GM18526 (cell line): ENCODE data around the gene LIN7A.

Experiments used
- POLR2A ChIP-seq: IDR thresholded peaks from 3 replicates; pipeline ENCODE4 v1.6.1; 2011; ENCODE audit not compliant: insufficient read length; ENCODE audit errors: extremely low read depth

Gene LIN7A

DNA sequence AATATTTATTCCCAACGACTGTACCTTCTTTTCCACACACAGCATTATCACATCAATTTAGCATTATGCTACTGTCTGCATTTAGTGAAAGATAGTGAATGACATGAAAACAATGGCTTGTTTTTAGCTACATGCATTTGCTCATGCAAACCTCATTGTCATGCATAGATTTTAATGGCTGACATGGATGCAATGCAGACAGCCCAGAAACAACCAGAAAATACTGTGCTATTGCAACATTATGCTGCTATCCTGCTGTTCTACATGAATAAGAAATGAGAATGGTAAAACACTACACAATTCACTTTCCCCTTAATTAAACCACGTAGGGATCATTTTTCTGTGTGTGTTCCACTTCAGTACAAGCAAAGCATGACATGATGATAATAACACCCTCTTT is 90.8 kb downstream of the LIN7A start:
- TF ChIP-seq POLR2A, result no peak

DNA sequence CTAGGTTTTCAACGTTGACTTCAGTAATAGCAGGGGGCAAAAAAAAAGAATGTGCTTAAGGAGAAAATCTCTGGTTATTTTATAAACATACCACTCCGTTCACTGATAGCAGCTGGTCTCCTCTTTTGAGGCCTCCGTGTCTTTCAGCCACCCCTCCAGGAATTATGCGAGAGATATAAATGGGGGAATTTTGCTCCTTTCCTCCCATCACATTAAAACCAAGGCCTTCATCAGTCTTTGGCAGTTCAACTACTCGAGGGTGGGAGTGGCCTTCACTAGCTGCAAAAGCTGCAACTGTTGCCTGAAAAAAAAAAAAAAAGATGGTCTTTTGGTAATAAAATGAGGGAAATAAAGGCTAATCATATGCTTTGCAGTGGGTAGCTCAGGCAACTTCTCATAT is 92.1 kb downstream of the LIN7A start:
- no peak for TF ChIP-seq POLR2A

DNA sequence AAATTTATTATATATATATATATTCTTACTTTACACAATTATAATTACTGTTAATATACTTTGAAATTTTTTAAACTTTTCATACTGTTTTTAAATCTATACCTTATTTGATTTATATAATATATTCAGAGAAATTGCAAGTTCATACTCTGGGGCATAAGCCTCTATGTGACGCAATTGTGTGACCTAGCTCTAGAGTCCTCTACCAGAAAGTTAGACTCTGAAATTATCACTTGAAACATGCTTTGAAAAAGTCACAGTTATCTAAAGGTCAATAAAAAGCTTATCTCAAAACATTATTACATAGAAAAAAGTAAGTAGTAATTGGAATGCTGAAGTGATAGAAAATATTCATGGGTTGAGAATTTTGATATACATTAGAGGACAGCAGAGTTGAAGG is 93.8 kb downstream of the LIN7A start:
- no peak for TF ChIP-seq POLR2A

DNA sequence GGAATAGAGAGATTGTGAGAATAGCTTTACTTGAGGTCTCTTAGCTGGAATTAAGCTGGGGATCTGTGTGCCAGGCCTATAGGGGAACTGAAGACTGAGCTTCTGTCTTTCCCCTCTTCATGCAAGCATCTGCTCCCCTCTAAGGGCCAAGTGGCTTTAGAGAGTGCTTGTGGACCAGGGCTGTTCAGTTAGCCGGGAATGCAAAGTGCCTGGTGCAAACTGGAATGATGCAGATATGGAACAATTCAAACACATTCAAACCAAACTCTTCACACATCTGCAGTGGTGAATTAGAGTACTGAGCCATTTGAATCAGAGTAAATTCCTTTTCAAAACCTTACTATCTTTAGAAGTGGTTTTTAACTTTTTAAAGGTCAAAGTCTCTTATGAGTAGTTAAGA is 99.0 kb downstream of the LIN7A start:
- TF ChIP-seq POLR2A, result no peak

DNA sequence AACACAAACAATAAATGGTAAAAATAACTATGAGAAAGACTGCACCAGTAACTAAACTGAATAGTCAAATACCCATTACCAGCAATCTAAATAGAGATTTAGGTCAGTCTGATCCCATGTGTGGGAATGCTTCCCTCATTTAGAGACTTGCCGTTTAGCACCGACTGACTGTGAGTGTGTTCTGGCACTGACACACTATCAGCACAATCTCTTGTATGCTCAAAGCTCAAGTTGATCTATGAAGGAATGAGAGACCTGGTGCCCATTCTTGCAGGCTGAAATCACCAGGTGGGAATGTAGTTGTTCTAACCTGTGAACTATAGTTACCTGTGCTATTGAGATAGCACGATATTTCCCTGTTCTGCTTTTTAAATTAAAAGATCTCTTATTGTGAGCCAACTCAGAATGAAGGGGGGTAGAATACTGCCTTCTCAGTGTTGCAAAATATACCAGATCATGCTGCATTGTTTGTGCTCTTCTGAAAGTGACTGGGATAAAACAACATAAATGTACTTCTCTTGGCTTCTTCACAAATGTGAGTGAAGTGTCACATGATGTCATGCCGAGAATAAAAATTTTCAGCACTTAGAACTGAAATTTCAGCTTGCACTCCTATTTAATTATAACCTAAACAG is 99.6 kb downstream of the LIN7A start:
- no peak for TF ChIP-seq POLR2A

DNA sequence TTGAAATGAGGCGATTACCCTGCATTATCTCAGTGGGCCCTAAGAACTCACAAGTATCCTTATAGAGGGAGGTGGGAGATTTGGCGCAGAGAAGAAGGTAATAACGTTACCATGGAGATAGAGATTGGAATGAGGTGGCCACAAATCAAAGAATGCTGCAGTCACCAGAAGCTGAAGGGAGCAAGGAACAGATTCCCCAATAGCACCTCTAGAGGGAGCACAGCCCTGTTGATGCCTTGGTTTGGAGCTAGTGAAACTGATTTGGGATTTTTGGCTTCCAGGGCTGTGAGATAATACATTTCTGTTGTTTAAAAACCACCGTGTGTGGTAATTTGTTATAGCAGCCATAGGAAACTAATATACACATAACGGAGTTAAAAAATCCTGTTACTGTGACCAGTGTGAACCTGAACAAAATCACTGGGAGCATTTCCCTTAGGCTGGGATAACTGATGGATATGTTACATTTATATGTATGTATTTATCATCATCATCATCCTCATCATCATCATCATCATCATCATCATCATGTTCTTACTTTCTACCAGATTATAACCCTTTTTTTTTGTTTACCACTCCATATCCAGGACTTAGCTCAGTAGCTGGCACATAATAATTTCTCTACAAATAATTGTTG is 100.3 kb downstream of the LIN7A start:
- no peak for TF ChIP-seq POLR2A

DNA sequence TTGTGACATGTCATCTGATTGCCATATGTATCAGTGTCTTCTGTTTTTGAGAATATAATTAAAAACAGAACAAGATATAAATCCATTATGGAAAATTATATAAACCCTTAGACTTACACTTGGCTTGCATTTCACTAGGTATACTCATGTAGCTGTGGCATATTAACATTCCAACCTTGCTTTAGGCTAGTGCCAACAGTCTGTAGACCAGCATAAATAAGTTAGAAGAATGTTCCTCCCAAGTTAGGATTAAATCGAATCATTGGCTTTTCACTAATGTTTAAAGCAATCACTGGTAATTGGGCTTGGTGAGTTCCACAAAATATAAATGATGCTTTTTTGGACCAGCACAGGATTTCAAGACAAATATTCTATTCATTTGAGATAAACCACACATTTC is 103.0 kb downstream of the LIN7A start:
- no peak for TF ChIP-seq POLR2A

DNA sequence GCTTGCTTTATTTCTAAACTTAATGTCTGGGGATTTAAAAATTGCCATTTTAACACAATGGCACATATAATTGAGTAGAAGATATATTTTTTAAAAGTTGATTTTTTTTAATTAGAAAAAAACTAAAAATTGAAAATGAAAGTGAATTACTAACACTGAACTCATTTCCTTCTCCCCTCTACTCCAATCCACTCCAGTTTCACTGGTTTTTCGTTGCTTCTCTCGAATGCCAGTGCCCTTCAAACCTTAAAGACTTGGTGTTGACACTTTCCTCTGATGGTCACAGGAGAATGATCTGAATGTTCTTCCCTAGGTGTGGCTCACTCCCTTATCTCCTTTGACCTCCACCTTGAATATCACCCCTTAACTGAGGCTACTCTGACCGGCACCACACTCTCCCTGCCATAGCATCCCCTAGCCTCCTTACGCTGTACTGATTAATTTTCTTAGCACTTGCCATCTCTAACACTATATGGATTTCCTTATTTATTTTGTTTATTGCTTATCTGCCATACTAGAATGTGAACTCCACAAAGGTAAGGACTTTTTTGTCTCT is 107.1 kb downstream of the LIN7A start:
- no peak for TF ChIP-seq POLR2A

DNA sequence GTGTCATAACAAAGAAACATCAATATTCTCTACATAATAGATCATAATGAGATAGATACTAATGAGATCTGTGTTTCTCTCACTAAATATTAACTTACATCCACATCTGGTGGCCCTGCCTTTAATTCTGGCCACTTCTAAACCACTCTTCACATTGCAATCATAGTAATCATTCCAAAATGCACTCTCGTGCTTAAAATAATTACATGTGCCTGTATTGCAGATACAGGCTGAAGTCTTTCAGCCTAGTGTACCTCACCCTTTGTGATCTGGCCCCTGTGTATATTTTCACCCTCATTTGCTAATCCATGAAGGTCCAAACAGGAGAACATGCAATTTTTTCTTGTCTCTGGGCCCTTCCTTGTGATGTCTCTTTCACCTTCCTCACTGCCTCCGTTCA is 108.0 kb downstream of the LIN7A start:
- TF ChIP-seq POLR2A, result no peak

DNA sequence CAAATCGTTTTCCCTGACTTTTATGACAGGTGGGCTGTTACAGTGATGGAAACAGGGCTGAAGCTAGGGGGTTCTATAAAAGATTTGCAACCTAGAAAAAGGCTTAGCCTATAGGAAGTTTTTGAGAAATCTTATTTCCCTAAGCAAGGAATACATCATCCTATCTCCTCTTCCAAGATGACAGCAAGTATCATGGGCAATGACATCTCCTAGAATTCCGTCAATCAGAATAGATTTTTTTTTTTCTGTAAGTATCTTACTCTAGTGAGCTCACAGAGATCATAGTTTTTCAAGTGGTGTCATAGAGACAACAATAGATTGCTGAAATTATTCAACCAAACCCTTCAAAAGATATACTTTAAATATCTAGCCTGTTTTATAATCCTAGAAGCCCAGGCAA is 112.2 kb downstream of the LIN7A start:
- TF ChIP-seq POLR2A, result no peak

DNA sequence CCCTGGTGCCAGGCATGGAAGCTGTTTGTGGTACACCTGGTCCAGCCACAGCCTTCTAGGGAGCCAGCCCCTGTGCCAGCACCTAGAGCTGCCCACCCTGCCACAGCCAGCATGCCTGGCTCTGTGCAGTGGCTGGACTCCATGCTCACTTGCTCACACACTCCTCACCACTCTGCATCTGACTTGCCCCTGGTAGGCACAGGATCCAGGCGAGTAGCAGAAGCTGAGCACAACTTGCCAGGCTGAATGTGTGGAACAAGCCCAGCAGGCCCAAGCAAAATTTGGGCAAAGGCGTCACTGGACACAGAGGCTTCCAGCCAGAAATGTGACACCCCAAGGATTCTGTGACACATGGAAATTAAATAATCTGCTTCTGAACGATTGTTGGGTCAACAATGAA is 114.3 kb downstream of the LIN7A start:
- no peak for TF ChIP-seq POLR2A

DNA sequence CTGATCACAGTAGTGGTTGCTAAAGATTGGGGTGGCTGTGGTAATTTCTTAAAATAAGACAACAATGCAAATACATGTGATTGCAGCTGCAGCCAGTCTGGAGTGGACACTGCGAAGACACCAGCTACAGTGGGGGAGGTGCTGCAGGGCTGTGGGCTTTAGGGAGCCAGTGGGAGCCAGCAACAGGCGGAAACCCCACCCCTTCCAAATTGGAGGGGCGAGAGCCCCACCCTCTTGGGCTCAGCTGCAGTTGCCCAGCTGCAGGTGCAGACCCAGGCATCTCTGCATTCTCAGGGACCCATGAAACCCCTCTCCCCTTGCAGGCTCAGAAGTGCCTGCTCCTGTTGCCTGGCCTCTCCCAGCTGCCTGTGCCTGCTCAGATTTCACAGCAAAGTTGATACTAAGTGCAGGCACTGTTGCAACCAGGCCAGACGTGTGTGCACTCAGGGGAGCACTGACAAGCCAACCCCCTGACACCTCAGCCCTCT is 116.2 kb downstream of the LIN7A start:
- no peak for TF ChIP-seq POLR2A

DNA sequence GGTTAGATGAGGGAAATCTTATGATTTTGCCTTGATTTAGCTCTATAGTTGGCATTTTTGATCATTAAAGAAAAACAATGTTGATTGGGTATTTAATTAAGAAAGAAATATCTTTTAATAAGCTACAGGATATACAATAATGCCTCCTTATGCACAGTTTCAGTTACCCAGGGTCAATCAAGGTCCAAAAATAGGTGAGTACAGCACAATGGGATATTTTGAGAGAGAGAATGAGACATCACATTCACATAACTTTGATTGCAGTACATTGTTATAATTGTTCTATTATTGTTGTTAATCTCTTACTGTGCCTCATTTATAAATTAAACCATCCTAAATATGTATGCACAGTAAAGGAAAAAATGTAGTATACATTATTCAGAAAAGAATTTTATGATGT is 118.9 kb downstream of the LIN7A start:
- no peak for TF ChIP-seq POLR2A

DNA sequence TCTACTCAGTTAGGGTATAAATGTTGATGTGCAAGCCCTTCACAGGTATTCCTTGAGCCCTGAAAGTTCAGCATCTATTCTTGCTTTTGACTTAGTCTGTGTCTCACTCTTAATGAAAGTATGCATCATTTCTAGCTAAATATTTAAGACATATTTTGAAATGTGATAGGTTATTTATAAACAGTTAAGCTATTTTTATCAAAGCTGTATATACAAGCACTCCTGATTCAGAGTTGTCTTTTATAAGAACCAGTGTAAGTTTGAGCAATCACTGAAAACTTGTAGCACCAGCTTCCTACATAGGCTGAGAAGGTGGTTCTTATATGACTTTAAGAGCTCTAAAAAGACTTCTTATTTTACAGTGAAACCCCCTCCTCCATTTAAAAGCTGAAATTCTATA is 122.4 kb downstream of the LIN7A start:
- TF ChIP-seq POLR2A, result no peak

DNA sequence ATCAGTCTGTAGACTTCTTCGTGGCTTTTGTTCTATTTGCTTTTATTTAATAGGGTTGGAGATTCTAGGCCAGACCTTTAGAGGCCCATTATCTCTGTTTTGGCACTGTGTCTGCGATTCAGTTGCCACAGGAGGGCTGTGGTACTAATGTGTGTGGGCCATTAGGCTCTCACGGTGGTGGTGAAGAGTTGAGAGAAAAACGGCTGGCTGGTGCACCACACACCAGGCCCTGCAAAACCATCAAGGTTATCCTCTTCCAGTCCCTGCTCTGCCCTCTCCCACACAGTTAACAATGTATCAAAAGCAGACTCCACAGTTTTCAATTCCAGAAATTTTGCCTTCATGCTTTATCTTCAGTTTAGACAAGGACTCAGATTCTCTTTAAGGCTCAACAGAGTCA is 123.3 kb downstream of the LIN7A start:
- no peak for TF ChIP-seq POLR2A

DNA sequence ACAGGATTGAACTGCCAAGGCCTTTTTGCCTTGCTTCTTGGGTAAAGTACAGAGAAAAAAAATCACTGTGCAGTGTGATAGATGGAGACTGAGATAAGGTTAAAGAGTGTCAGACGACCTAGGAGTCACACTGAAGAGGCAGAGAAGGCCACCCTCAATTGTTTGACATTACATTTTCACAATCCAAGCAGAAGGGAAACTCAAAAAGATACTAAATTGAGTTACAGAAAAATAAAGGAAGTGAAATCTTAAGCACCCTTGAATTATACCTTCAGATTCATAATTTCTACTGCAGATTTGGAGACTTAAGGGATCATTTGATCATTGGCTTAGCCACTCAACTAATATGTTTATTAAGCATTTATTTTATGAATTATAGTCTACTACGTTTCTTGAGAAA is 123.9 kb downstream of the LIN7A start:
- no peak for TF ChIP-seq POLR2A
